Natural killer cell treated with Interleukin-12 subunit alpha and Interleukin-12 subunit beta and Interleukin-15 and Interleukin-18, amount 100 ng/mL, for 72 hours (primary cell): ENCODE measurements around the gene PXN. TPM values are rescaled to one million over a fixed set of nuclear protein-coding genes. Genes with fewer than 3 reads are reported as not detected.
"Not testable (repeated sequence)": the region's sequence is repeated elsewhere in the genome, so short reads cannot be mapped to it uniquely, and the experiment has no call there.

Experiments
- ATAC-seq, 2 donors: fragments of 150-1000 bp; cut with Tn5 transposase in 1 of 2; sonication (Bioruptor Pico), chemical (Tn5 transposase) in 1 of 2; 2 replicates each; pipeline ENCODE4 v1.10.0; 2021
- DNase-seq: peaks from one replicate; pipeline ENCODE4 v3.0.0; 2022; ENCODE audit warnings: low spot score
- H3K27ac Mint-ChIP-seq, 2 donors: 1 replicate in 1 of 2; 2 replicates in 1 of 2; pipeline ENCODE4 v1.8.0; 2022; ENCODE audit warnings: mixed read lengths in 2 of 2, mild to moderate bottlenecking in 1 of 2, moderate library complexity in 1 of 2
- H3K27me3 Mint-ChIP-seq, 2 donors: 1 replicate in 1 of 2; 2 replicates in 1 of 2; pipeline ENCODE4 v1.8.0; 2022; ENCODE audit warnings: mixed read lengths in 2 of 2
- H3K36me3 Mint-ChIP-seq: one replicate; pipeline ENCODE4 v1.8.0; 2022; ENCODE audit warnings: mixed read lengths
- H3K4me1 Mint-ChIP-seq, 2 donors: 1 replicate in 1 of 2; 2 replicates in 1 of 2; pipeline ENCODE4 v1.8.0; 2022; ENCODE audit warnings: low read depth in 2 of 2, mixed read lengths in 2 of 2, mild to moderate bottlenecking in 1 of 2
- H3K4me3 Mint-ChIP-seq: one replicate; pipeline ENCODE4 v1.8.0; 2022; ENCODE audit warnings: mixed read lengths
- H3K9me3 Mint-ChIP-seq: 2 replicates; pipeline ENCODE4 v1.8.0; 2022; ENCODE audit warnings: mixed read lengths
- total RNA-seq, 2 donors: library from RNA; stranded (reverse); gene quantifications; one replicate each; pipeline ENCODE4 v1.2.3, GENCODE V29; 2022

The PXN gene
- total RNA-seq, 2 donors from 2014 or later: 133 to 160 TPM

GRCh38 chr12:120207227-120207626, 58.3 kb downstream of the PXN start:
- Mint-ChIP-seq H3K4me3 (no peak overlapping the region), H3K27me3 (no peaks in the 10 kb centered on the region), H3K36me3 (peaks cover 5% of the 10 kb centered on the region), H3K4me1 (peaks cover 2 to 5% of the 10 kb centered on the region in 2 donors), H3K9me3 (no peaks in the 10 kb centered on the region), H3K27ac (no peak overlapping the region)
- DNase-seq (no peak), ATAC-seq (no peak)

- H3K4me3 Mint-ChIP-seq, H3K9me3 Mint-ChIP-seq, ATAC-seq, H3K36me3 Mint-ChIP-seq, H3K27ac Mint-ChIP-seq, H3K4me1 Mint-ChIP-seq, H3K27me3 Mint-ChIP-seq, DNase-seq: not testable (repeated sequence)
Measured at GRCh38 chr12:120206781-120207180, 58.7 kb downstream of the PXN start.

GRCh38 chr12:120206228-120206627, 59.3 kb downstream of the PXN start:
- DNase-seq: no peak
- Mint-ChIP-seq H3K9me3 (no peaks in the 10 kb centered on the region), H3K27ac (no peak overlapping the region), H3K4me1 (peaks cover 5 to 6% of the 10 kb centered on the region in 2 donors), H3K36me3 (peaks cover under 1% of the 10 kb centered on the region), H3K4me3 (no peak overlapping the region), H3K27me3 (no peaks in the 10 kb centered on the region)
- no peak for ATAC-seq

- Mint-ChIP-seq H3K36me3 (peaks cover 12% of the 10 kb centered on the region), H3K27me3 (no peaks in the 10 kb centered on the region), H3K27ac (no peak overlapping the region), H3K9me3 (no peaks in the 10 kb centered on the region), H3K4me3 (no peak overlapping the region), H3K4me1 (peaks cover 16% of the 10 kb centered on the region in 2 donors)
- DNase-seq (no peak), ATAC-seq (no peak)
Measured at GRCh38 chr12:120204171-120204570, 61.4 kb downstream of the PXN start.

GRCh38 chr12:120200364-120200800, 65.1 kb downstream of the PXN start:
- no peak for DNase-seq
- Mint-ChIP-seq H3K4me1 (peaks cover 29 to 32% of the 10 kb centered on the region in 2 donors), H3K9me3 (no peaks in the 10 kb centered on the region), H3K27ac (peak overlapping the region; percentile 88 to 92), H3K27me3 (no peaks in the 10 kb centered on the region), H3K36me3 (peaks cover 21% of the 10 kb centered on the region), H3K4me3 (peak overlapping the region; percentile 96)
- no peak for ATAC-seq

- Mint-ChIP-seq H3K9me3 (no peaks in the 10 kb centered on the region), H3K27me3 (no peaks in the 10 kb centered on the region), H3K4me1 (peaks cover 34 to 36% of the 10 kb centered on the region in 2 donors), H3K27ac (peak overlapping the region; percentile 88 to 92), H3K36me3 (peaks cover 21% of the 10 kb centered on the region), H3K4me3 (peak overlapping the region; percentile 96)
- ATAC-seq (no peak), DNase-seq (no peak)
Measured at GRCh38 chr12:120199595-120200306, 65.8 kb downstream of the PXN start.

GRCh38 chr12:120199025-120199424, 66.5 kb downstream of the PXN start:
- no peak for ATAC-seq
- peak overlapping the region; percentile 88 to 92 for H3K27ac Mint-ChIP-seq
- no peaks in the 10 kb centered on the region for H3K9me3 Mint-ChIP-seq
- H3K4me1 Mint-ChIP-seq: peaks cover 34 to 36% of the 10 kb centered on the region in 2 donors
- no peak for DNase-seq
- no peaks in the 10 kb centered on the region for H3K27me3 Mint-ChIP-seq
- peaks cover 21% of the 10 kb centered on the region for H3K36me3 Mint-ChIP-seq
- H3K4me3 Mint-ChIP-seq: peak overlapping the region; percentile 96

- DNase-seq: no peak
- no peak for ATAC-seq
- Mint-ChIP-seq H3K36me3 (peaks cover 21% of the 10 kb centered on the region), H3K4me3 (peak overlapping the region; percentile 96), H3K4me1 (peaks cover 39 to 42% of the 10 kb centered on the region in 2 donors), H3K9me3 (no peaks in the 10 kb centered on the region), H3K27ac (peak overlapping the region; percentile 80 to 92), H3K27me3 (no peaks in the 10 kb centered on the region)
Measured at GRCh38 chr12:120197542-120197887, 68.0 kb downstream of the PXN start.

- Mint-ChIP-seq H3K27ac (peak overlapping the region; percentile 80 to 92), H3K36me3 (peaks cover 21% of the 10 kb centered on the region), H3K4me3 (peak overlapping the region; percentile 96), H3K4me1 (peaks cover 37 to 41% of the 10 kb centered on the region in 2 donors)
- H3K9me3 Mint-ChIP-seq, ATAC-seq, DNase-seq, H3K27me3 Mint-ChIP-seq: not testable (repeated sequence)
Measured at GRCh38 chr12:120196817-120197541, 68.6 kb downstream of the PXN start.

GRCh38 chr12:120196363-120196762, 69.2 kb downstream of the PXN start:
- ATAC-seq (no peak), DNase-seq (no peak)
- peaks cover 21% of the 10 kb centered on the region for H3K36me3 Mint-ChIP-seq
- no peaks in the 10 kb centered on the region for H3K27me3 Mint-ChIP-seq
- H3K27ac Mint-ChIP-seq: peak overlapping the region; percentile 80 to 92
- H3K4me1 Mint-ChIP-seq: peaks cover 40 to 45% of the 10 kb centered on the region in 2 donors
- H3K4me3 Mint-ChIP-seq: peak overlapping the region; percentile 96
- no peaks in the 10 kb centered on the region for H3K9me3 Mint-ChIP-seq

GRCh38 chr12:120194534-120195395, 70.8 kb downstream of the PXN start, which contains the start of gene GCN1:
Gene GCN1, minus strand, starts transcription at chr12:120194715. Its CDS starts 18 bp downstream, at chr12:120194697.
- DNase-seq (peak; percentile 91), ATAC-seq (peak; percentile 92 to 94)
- peaks cover 35% of the 10 kb centered on the region in 2 donors for H3K4me1 Mint-ChIP-seq
- H3K27ac Mint-ChIP-seq: peak within 1 kb of the TSS; percentile 92 to 94
- no peaks in the 10 kb centered on the region for H3K27me3 Mint-ChIP-seq
- peak within 1 kb of the TSS; percentile 91 for H3K4me3 Mint-ChIP-seq
- peaks cover 14% of the 10 kb centered on the region for H3K36me3 Mint-ChIP-seq
- H3K9me3 Mint-ChIP-seq: no peaks in the 10 kb centered on the region

- no peak for ATAC-seq
Measured at GRCh38 chr12:120194226-120194533, 71.3 kb downstream of the PXN start.

GRCh38 chr12:120193286-120193685, 72.2 kb downstream of the PXN start:
- not testable (repeated sequence) for DNase-seq, ATAC-seq, H3K9me3 Mint-ChIP-seq, H3K27me3 Mint-ChIP-seq, H3K36me3 Mint-ChIP-seq
- H3K4me1 Mint-ChIP-seq: peaks cover 24 to 25% of the 10 kb centered on the region in 2 donors
- peak overlapping the region; percentile 91 for H3K4me3 Mint-ChIP-seq
- peak overlapping the region in 1 of 2 donors; percentile 89 for H3K27ac Mint-ChIP-seq

More at GRCh38 chr12:120194226-120194533, 71.3 kb downstream of the PXN start:
- DNase-seq: no peak
- Mint-ChIP-seq H3K4me1 (peaks cover 30 to 34% of the 10 kb centered on the region in 2 donors), H3K27me3 (no peaks in the 10 kb centered on the region), H3K36me3 (peaks cover 9% of the 10 kb centered on the region), H3K9me3 (no peaks in the 10 kb centered on the region), H3K4me3 (peak overlapping the region; percentile 91), H3K27ac (peak overlapping the region; percentile 88 to 89)
